GM18502 (cell line): ENCODE data around the gene THY1.
"Not testable (repeated sequence)": the region's sequence is repeated elsewhere in the genome, so short reads cannot be mapped to it uniquely, and the experiment has no call there.

Experiments
- ATAC-seq: cut with Tn5 transposase; IDR thresholded peaks from one replicate; pipeline ENCODE4 v1.9.1; 2021; ENCODE audit warnings: mild to moderate bottlenecking; ENCODE audit not compliant: unreplicated experiment, poor library complexity

The THY1 gene

DNA sequence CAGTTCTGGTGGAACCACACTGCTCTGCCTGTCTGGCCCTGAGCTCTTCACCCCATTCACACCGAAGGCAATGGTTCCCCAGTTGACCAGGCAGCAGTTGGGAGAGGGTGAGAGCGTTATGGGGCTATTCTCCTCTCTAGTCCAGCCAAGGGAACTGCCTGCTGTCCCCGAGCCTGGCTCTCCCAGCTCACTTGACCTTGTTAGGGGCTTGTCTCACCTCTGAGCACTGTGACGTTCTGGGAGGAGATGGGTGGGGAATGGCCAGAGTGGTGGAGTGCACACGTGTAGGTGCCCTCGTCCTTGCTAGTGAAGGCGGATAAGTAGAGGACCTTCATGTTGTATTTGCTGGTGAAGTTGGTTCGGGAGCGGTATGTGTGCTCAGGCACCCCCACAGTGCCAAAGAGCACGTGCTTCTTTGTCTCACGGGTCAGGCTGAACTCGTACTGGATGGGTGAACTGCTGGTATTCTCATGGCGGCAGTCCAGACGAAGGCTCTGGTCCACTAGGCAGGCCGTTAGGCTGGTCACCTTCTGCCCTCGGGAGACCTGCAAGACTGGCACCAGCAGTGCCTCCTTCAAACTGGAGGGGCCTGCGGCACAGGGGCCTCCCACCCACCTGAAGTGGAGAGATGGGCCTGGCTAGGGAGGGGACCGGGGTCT, 3.0 kb downstream of the THY1 start:
- ATAC-seq = no peak

DNA sequence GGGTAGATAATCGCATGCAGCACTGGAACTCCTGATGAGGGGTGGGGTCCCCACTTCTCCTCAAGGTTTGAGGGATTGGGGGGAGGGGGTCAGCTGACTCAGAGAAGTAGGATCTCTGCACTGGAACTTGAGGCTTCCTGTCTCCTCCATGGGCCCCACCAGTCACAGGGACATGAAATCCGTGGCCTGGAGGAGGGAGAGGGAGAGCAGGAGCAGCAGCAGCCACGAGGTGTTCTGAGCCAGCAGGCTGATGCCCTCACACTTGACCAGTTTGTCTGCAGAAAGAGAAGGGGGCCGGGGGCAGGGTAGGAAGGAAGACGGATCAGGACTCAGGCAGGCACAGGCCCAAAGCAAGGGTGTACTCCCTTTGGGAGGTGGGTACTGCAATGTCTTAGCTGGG, 3.7 kb downstream of the THY1 start:
- ATAC-seq = no peak

DNA sequence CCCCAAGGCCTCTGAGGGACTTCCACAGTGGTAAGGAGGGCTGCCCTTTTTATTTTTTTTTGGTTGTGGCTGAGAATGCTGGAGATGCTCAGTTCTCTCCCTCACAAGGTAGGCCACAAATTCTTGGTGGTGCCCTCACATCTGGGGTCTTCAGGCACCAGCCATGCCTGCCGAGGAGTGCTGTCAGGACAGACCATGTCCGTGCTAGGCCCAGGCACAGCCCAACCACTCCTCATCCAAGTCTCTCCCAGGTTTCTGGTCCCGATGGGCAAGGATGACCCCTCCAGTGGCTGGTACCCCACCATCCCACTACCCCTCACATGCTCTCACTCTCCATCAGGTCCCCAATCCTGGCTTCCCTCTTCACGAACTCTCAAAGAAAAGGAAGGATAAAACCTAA, 4.2 kb downstream of the THY1 start:
- ATAC-seq = no peak

DNA sequence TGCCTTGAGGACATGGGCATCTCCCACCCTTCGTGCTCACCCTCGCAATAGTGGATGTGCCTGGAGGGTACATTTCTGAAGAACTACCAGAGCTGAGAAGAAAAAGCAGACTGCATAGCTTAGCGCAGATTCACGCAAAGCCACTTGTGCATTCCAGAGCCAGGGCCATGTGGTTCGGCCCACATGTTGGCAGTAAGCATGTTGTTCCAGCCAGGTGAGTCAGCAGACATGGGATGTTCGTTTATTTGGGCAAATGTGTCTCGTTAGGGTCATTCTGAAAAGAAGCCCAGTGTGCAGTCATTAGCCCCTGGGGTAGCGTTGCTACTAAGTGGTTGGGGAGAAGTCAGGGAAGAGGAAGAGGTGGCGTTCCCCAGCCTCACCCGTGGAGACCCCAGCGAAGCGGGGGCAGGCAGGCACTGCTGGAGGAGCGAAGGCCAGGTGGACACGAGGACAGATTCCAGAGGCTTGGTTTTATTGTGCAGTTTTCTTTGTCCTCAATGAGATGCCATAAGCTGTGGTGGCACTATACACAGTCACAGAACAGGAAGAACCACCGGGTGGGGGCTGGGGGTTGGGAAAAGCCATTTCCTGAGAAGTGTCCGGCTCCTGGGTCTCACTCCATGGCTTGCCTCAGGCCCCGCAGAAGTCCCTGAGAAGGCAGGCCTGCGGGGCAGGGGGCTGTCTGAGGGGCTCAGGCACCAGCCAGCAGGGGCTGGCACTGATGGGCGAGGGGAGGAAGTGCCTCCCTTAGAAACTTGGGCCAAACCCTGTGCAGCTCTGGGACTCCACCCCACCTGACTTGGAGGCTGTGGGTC, 5.0 kb downstream of the THY1 start:
- ATAC-seq = no peak

DNA sequence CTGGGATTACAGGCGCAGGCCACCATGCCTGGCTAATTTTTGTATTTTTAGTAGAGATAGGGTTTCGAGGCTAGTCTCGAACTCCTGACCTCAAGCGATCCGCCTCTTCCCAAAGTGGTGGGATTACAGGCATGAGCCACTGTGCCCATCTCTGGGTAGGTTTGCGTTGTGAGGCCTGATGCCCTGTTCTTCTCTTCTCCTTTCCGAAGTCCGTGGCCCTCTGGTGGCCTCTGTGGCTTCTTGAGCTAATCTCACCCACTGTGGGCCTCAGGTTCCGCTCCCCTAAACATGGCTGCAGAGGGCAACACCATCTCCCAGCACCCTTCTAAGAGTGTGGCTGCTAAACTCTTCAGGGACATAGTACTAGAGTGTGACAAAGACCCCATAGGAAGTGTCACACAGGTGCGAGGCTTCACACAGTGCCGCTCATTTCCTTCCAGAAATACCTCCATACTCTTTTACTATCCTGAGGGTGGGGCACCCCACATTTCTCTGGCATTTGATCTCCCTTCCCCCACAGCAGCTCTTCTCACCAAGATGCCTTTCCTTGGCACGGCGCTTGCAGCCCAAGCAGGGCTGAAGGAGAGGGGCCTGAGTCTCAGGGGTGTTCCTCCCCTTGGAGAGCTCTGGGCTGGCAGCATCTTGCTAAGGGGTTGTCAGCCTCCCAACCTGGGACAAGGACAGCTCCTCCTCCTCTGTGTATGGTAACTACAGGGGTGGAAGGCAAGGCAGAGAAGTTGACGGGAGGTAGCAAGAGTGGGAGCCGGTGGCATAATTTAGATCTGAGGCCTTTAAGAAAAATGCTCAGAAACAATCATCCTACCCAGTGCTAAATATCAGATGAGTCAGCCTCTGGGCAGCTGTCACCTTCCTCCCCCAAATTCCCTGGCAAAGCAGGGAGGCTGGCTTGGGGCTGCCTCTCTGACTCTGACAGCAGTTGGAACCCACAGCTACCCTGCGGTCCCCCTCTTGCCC, 6.1 kb downstream of the THY1 start:
- no peak for ATAC-seq

DNA sequence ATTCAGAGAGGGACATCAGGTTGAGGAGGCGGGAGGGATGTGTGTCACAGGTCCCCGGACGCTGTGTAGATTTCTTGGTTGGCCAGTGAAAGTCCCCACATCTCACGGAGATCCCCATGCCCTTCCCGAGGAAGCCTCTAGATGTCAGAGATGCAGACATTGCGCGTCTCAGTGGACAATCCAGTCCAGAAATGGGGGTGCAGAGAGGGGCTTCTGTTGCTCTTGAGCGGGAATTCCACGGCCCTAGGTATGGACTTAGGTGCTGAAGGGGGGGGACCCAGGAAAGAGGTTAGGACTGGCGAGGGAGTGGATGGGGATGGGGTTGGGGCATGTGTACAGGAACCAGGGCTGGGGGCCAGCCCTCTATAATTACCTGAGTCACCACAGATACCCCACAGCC, 7.0 kb downstream of the THY1 start:
- ATAC-seq = no peak

DNA sequence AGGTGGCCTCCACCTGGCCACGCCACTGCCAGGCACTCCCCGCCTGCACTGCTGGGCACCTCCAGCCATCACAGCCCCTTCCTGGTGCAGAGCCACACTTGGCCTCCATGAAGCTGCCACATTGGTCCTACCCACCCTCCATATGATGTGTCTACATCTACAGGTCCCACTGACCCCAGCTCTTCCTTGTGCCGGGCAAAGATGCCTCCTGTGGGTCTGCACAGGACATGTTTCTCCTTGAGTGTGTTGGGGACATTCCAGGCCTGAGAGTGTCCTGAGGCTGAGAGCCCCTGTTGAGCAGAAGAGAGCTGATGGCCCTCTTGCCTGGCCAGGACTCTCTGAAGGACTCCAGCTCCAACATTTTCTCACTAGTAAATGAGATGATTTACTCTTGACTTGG, 7.5 kb downstream of the THY1 start:
- no peak for ATAC-seq

DNA sequence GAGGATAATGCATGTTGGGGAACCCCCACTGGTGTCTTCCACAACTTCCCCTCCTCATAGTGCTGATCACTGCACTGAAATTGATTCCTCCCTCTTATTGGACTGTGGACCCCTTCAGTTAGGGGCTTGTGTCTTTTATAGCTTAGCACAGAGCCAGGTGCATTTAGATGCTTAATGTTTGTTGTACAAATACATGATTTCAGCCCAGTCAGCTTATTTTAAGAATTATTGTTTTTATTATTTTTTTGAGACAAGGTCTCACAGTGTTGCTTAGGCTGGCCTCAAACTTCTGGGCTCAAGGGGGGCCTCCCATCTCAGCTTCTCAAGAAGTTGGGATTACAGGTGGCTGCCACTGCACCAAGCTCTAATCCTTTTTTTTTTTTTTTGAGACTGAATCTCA, 8.2 kb downstream of the THY1 start:
- no peak for ATAC-seq

DNA sequence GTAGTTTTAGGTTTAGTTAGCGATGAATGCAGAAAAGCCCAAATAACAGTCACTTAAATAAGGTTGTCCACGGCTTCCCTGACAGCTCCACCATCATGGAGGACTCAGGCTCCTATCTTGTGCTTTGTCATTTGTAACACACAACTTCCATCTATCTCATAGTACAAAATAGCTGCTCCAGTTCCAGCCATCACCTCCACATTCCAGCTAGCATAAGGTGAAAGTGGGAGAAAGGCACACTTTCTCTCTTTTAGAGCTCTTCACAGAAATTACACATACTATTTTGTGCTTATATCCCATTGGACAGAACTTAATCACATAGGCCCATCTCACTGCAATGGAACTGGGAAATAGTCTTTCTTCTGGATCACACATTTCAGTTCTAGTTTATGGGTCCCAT, 8.7 kb downstream of the THY1 start:
- ATAC-seq = no peak

DNA sequence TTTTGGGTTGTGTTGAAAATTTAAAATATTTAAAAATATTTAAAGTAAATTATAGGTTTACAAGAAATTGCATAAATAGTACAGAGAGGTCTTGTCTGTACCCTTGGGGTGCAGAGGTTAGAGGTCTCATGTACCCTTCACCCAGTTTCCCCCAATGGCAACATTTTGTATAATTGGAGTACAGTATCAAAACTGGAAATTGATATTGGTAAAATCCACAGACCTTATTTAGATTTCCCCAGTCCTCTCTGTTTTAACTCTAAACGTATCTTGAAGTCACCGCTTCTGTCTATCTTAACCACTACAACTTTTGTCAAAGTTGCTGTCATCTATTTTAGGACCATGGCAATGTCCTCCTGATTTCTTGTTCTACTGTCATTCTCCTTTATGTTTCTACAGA, 10.9 kb downstream of the THY1 start:
- no peak for ATAC-seq

DNA sequence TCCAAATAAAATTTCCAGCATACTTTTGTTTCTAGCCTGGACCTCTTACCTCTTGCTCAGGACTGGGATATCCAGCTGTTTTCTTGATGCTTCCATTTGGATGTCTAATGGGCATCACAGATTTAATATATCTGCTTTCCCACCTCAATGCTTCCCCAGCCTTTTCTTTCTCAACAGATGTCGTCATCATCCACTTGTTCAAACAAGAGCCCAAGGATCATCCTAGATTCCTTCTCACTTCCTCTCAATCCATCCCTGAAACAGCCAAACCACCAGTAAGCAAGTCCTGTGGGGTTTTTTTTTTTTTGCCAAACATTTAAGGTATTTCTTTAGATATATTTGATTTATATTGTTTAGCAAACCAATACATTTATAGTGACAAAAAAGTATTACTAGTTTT, 12.5 kb downstream of the THY1 start:
- ATAC-seq = no peak

DNA sequence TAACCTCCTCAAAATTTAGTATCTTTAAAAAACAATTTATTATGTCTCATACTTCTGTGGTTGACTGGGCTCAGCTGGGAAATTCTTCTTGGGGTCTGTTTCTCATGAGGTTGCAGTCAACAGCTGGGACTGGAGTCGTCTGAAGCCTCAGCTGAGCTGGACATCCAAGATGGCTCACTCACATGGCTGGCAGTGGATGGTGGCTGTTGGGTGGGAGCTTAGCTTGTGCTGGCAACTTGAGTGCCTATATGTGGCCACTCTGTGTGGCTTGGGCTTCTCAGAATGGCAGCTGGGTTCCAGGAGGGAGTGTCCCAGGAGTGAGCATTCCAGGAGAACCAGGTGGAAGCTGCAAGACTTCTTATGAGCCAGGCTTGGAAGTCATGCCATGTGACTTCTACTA, 13.2 kb downstream of the THY1 start:
- ATAC-seq = no peak

DNA sequence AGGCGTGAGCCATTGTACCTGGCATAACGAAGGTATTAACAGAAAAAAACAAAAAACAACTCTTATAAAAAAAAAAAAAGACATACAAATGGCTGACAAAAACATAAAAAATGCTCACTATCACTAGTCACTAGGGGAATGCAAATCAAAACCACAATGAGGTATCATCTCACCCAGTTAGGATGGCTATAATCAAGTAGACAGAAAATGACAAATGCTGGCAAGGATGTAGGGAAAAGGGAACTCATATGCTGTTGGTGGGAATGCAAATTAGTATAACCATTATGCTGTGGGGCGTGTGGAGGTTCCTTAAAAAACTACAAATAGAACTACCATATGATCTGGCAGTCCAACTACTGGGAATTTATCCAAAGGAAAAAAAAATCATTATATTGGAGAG, 17.0 kb downstream of the THY1 start:
- no peak for ATAC-seq

DNA sequence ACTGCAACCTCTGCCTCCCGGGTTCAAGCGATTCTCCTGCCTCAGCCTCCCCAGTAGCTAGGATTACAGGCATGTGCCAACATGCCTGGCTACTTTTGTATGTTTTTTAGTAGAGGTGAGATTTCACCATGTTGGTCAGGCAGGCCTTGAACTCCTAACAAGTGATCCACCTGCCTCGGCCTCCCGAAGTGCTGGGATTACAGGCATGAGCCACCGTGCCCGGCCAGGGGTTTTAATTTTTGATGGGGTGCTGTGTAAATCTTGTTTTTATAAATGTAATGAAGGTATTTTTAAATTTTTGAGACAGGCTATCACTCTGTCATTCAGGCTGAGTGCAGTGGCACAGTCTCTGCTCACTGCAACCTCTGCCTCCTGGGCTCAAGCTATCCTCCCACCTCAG, 17.5 kb downstream of the THY1 start:
- ATAC-seq = not testable (repeated sequence)

DNA sequence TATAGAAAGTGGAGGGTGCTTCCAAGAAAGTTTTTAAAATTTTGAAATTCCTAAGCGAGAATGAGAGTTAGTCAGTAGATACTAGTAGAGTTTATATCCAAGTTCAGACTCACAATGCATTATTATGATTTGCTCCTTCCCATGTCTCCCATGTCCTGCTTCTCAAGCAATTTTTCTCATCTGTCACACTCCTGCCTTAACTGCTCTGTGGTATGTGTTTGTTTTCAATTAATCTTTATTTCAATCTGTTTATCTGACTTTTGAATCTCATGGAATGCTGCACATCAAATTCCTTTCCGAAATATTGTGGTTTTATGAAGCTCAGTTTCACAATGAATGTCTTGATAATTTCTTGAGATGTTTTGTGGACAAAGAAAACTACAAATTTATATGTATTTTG, 18.1 kb downstream of the THY1 start:
- ATAC-seq = no peak

DNA sequence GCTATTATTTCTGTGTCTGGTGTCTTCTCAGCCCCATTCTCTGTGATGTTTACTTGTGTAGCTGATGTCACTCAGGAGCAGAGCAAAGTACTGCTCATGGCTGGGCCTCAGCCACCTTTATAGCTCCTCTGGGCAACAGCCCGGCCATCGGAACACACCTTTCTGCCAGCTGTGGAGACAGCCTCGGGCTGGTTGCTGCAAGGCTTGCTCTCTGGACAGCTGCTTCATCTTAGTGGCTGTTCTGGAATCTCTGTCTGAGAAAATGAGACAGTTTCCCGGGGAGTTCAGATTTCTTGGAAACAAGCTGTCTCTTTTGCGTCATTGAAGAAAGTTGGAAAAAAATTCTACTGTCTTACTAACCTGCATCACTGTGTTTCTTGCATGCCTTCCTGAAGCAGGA, 20.0 kb downstream of the THY1 start:
- ATAC-seq = no peak

DNA sequence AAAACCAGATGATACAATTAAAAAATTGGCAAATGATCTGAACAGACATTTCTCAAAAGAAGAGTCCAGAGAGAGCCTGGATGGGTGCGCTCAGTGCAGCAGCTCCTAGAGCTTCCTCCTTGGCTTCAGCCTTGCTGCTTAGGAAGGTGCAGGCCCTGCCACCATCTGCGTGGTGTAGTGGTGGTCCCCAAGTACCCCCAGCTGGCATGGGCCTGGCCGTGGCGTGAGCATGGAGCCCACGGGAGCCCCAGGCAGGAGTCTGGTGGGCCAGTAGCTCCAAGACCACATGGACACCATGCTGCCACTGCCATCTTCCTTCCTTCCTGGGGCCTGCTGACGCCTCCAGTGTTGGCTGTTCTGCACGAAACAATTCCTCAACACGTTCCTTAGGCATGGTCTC, 20.5 kb downstream of the THY1 start:
- ATAC-seq = no peak

DNA sequence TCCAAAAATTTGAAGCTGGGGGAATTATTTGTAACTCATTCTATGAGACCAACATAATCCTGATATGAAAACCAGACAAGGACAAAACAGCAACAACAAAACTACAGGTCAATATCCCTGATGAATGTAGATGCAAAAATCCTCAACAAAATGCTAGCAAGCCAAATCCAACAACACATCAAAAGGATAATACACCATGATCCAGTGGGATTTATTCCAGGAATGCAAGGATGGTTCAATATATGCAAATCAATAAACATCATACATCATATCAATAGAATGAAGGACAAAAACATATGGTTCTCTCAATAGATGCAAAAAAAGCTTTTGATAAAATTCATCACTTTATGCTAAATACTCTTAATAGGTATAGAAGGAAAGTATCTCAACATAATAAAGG, 22.1 kb downstream of the THY1 start:
- no peak for ATAC-seq

DNA sequence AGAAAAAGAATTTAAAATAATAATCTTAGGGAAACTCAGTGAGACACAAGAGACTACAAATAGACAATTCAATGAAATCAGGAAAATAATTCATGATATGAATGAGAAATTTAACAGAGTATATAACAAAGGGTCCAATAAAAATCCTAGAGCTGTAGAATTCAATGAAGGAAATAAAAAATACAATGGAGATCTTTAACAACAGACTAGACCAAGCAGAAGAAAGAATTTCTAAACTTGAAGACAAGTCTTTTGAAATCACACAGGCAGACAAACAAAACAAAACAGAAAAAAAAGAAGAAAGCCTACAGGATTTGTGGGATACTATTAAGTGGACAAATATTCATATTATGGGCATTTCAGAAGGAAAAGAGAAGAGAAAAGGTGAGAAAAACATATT, 25.2 kb downstream of the THY1 start:
- ATAC-seq = no peak

DNA sequence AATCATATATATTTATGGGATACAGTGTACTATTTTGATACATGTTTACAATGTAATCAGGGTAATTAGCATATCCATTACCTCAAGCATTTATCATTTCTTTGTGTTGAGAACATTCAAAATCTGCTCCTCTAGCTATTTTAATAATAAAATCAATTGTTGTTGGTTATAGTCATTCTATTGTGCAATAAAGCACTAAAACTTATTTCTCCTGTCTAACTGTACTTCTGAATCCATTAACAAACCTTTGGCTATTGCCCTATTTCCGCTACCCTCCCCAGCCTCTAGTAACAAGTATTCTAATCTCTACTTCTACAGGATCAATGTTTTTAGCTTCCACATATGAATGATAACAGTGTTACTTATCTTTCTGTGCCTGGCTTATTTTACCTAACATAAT, 26.1 kb downstream of the THY1 start:
- ATAC-seq = no peak

DNA sequence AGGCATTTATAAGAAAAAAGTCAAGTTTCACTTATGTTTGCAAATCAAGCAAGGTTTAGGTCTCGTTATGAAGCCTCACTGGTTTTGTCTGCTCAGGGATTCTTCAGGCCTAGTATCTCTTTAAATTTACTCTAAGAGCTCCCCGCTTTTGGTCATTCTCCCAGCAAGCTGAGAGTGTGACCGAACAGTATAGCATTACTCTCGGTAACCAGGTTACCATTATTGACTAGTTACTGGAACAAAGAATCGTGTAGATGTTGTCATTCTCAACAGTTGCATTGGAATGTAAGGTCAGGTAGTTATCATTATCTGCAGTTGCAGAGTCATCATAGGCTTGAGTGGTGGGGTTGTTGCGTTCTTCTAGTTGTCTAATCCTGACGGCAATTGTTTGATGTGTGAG, 31.7 kb downstream of the THY1 start:
- no peak for ATAC-seq
